Measurements from ENCODE around the gene MTERF4.

Gene MTERF4

GRCh38 chr2:241102239-241102803 is at the start of gene MTERF4:
MTERF4 (minus strand) TSS chr2:241102287; CDS start chr2:241102273, 14 bp downstream.
- DNase-seq, result peak; percentile 93

GRCh38 chr2:241150660-241151530 is 48.8 kb upstream of the MTERF4 start:
- DNase-seq, result peak; percentile 32

GRCh38 chr2:241149925-241150659 is 48.0 kb upstream of the MTERF4 start, which contains the start of gene PPP1R7:
PPP1R7 (plus strand) TSS chr2:241150467; CDS start chr2:241150496, 29 bp downstream.
- peak; percentile 96 for DNase-seq

- no peak for DNase-seq
These were observed 47.5 kb upstream of the MTERF4 start for GRCh38 chr2:241149675-241149924.

DNA sequence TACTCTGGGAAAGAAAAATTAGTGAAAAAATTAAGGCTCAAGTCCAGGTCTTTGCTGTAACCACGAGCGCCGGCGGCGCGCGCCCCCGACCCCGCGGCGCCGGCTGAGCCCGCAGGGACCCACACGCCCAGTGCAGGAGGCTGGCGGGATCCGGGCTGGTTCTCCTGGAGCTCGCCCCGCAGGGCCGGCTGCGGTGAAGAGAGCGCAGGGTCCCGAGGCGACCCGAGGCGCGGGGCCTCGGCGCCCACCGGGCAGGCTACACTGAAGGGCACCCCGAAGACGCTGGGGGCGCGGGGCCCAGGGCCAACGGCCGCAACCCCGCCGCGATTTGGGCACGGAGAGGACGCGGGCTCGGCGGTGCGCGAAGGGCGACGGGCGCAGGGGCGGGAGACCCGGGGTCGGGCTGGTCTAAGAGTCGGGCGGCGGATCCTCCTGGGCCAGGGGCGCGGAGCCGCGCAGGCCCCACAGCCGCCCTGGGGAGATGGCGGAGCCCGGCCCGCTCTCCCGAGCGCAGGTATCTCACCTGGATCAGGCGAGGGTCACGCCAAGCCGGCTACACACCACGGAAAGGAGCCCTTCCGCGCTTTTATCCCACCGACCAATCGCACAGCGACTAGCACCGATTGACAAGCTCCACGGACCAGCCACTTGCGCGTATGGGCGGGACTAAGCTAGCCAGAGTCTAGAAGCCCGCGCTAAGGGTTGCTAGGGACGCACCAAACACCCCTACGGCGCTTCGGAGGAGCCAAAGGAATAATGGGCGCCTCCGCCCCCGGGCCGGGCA is 47.0 kb upstream of the MTERF4 start, which contains the start of gene PASK:
PASK (minus strand) TSS at position 582 of the 784 bp plus-strand sequence. CDS start 6,440 bp downstream, outside the sequence.
- DNase-seq, result peak; percentile 95

DNA sequence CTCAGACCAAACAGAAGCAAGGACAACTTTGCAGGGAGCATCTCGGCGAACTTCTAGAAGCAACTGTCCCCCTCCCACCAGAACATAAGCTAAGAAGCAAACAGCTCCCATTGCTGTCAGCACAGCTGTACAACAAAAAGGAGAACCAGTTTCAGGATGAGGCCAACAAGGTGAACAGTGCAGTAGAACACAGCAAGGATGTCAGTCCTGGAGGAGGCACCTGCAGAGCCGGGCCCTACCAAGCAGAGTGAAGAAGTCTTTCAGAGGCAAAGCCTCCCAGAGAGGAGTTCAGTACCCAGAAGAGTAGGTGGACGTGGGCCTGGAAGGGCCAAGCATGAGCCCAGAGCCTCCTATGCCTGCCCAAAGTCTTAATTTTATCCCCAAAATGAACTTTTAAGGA is 46.2 kb upstream of the MTERF4 start:
- peak; percentile 12 for DNase-seq

DNA sequence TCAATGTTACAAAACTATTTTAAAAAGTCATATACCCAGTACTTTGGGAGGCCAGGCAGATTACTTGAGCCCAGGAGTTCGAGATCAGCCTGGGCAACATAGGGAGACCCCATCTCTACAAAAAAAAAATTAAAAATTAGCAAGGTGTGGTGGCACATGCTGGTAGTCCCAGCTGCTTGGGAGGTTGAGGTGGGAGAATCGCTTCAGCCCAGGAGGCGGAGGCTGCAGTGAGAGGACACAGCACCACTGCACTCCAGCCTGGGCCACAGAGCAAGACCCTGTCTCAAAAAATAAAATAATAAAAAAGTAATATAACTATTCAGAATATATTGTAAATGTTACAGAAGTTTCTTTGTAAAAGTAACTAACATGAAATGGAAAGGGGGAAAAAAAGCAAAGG is 45.2 kb upstream of the MTERF4 start:
- no peak for DNase-seq

DNA sequence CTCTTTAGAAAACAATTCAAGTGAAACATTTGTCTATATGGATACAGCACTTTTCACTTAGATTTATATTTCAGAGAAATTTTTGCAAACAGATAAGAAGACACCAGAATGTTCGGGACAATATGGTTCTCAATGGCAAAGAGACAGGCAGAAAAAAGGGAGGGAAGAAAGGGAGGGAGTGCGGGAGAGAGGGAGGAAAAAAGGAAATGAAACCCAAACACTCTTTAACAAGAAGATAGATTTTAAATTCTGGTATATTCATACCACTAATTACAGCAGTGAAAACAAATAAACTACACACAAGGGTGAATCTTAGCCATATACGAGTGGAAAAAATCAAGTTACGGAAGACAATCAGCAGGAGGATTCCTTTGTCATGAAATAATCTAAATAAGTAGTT is 44.2 kb upstream of the MTERF4 start:
- DNase-seq, result no peak

DNA sequence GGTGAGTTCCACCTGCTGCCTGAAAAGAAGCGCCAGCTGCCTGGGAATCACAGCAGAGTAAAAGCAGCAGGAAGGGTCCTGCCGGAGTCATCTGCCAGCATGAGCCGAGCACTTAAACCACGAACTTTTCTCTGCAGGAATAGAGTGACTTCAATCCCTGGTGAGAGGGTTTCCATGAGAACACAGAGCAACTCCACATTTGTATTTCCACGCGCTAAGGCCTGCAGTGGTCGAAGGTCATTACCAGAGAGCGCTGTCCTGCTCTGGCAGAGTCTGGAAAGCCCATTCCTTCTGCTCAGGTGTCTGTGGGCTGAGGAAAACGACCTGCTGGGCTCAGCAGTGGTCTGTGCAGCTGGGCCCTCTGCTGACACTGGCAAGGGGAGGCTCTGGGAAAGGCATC is 40.5 kb upstream of the MTERF4 start:
- DNase-seq, result no peak

DNA sequence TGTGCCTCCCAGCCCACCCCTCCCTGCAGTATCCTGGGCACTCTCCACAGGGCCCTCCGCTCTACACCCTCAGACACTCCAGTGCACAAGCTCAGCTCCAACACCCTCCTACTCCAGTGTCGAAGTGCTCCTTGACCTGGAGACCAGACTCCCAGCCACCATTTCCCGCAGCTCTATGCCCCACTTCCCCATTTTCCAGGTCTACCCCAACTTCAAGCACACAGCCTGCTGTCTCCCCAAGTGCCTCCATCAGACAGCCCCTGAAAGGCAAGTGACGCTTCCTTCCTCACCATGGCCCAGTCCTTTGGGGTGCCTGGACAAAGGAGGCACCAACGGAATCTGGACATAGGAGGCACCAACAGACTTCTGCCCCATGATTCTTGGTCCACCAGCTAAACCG is 40.0 kb upstream of the MTERF4 start:
- DNase-seq, result no peak

DNA sequence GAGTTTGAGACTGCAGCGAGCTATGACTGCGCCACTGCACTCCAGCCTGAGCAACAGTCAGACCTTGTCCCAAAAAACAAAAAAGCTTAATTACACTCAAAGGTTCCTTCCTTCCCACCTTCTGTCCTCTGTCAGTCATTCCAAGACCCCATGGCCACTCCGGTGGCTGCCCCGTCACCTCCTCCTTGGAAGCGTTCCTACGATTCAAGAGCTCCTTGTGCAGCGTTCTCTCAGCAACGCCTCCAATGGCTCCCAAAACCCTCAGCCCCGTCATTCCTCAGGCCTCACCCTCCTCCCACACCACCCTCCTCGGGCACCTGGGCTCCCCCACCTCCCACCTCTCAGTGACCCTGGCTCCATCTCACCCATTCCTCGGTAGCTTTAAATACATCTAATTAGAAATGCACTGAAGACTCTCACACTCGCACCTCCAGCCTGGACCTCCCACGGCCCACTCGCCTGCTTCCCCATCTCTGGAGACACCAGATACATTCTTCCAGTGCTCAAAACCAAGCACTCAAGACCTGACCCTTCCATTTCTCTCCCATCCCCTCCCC is 39.2 kb upstream of the MTERF4 start:
- DNase-seq, result no peak

- DNase-seq, result no peak
These were observed 38.4 kb upstream of the MTERF4 start for GRCh38 chr2:241140445-241140840.

- no peak for DNase-seq
These were observed 37.7 kb upstream of the MTERF4 start for GRCh38 chr2:241139531-241140444.

DNA sequence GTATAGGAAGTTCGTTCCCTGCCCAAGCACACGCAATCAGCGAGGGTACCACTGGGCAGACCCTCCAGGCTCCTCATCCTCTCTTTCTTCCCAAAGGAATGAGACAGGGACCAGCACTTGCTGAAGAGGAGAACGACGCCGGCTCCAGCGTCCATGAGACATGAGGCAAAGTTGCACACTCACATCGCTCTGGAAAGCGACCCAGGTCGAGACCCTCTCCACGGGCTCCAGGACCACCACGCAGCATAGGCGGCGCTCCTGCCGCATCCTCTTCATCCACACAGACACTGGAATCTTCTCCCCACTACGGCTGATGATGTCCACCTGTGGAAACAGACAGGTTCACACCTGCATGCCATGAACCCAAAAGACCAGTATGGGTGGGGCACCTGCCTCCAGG is 36.4 kb upstream of the MTERF4 start:
- DNase-seq, result no peak

DNA sequence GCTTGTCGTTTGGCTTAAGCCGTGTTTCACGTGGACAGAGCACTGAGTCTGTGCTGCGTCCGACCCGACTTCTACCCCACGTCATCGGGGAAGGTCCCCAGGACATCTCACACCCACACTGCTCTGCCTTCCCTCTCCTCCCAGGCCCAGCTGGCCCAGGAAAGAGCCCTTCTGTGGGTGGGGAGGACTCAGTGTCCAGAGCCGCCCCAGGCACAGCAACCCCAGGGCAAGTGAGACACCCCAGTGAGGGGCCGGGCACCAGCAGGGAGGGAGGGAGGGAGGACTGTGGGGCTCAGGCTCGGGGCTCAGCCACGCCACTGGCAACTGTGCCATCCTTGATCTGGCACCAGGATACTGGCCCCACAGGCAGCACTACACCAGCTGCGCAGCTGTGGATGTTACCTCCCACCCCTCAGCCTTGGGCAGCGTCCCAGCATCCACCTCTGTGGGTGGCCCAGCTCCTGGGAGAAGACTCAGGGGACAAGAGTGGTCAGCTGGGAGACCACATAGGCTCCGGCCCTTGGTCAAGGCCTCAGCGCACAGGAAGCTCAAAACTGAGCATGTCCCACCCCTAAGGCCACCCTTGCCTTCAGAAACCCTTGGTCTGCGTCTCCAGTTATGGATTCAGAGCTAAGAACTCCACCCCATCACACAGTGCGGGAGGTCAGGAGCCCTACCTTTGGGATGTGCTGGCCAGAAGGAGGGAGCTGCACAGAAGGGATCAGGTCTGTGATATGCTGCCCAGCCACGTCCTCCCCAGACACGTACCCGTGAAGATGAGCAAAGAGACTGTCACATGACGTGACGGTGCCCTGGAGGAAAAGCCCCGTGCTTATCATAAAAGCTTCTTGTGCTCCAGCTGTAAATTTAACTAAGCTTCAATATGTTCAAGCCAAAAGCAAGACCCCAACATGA is 35.4 kb upstream of the MTERF4 start:
- no peak for DNase-seq

DNA sequence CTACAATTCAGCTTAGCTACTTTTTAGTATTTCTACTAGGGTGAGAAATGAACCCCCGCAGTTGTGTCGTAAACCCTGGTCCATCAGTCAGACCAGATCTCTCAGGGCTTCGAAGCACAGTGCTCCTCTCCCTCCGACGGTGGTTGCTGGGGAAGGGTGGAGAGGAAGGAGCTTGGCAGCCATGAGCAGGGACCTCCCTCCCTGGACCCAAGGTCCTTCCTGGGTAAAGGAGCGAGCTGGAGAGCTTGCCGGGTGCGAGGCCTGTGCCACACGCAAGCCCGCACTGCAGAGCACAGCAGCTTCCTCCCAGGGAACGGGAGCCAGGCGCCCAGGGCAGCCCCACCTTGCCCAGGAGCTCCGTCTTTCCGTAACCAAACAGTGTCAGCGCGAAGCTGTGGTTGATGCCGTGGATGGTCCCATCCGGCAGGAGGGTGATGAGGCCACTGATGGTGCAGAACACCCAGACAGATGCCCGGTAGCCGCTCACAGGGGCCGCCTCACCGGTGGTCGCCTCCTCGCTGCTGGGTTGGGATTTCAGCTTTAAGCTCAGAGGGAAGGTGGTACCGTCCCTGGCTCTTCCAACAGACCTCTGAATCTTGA is 34.7 kb upstream of the MTERF4 start:
- DNase-seq, result no peak

- no peak for DNase-seq
These were observed 34.1 kb upstream of the MTERF4 start for GRCh38 chr2:241136191-241136590.

DNA sequence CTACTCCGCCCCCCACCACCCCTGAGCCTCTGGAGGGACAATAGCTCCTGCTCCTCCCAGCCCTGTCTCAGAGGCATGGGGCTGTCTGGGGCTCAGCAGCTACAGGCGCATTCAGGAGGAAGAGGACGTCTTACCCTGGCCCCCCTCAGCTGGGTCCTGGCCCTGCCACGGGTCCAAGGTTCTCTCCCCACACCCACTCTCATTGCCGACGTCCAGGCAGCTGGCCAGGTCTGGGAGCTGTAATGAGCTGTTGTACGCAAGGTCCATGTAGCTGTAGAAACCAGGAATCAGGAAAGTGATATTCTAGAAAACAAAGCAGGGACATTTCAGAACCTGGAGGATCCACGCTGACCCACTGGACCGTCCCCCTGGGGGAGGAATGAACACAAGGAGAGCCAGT is 33.6 kb upstream of the MTERF4 start:
- no peak for DNase-seq

DNA sequence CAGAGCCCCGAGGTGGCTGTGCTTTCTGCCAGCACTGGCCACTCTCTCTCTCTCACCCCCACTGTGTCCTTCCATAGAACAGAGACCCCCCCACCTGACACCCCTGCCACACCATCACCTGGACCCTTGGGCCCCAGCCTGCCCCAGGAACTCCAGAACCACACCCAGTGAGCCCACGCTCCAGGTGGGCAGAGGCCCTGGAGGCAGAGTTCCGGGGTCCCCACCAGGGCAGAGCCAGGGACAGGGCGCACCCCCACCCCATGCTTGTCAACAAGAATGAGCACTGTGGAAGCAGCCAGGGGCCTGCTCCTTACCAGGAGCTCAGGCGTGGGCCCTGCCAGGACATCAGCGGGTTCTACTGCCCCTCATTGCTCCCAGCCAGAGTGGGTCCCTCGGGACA is 32.6 kb upstream of the MTERF4 start:
- no peak for DNase-seq

GRCh38 chr2:241133436-241133820 is 31.3 kb upstream of the MTERF4 start:
- no peak for DNase-seq
